HL-60 (cell line): ENCODE data around the gene SH3GL2.

Source experiments
- DNase-seq, 2 experiments: peaks; one replicate each; pipeline ENCODE4 v3.0.0-alpha.2; 2010 to 2020; ENCODE audit warnings: low read depth in 1 of 2, low spot score in 1 of 2
- H3K27ac ChIP-seq: fragments of 250-450 bp; sonication (Bioruptor Pico); replicated peaks from 2 replicates; pipeline ENCODE4 v1.5.1; 2020; ENCODE audit warnings: mild to moderate bottlenecking, moderate library complexity
- H3K27me3 ChIP-seq: fragments of 250-450 bp; sonication (Bioruptor Pico); 2 replicates; pipeline ENCODE4 v1.5.1; 2021; ENCODE audit warnings: mild to moderate bottlenecking, moderate library complexity; ENCODE audit not compliant: insufficient read depth, poor library complexity, severe bottlenecking
- H3K4me3 ChIP-seq: replicated peaks from 2 replicates; pipeline ENCODE4 v1.5.1; 2011; ENCODE audit warnings: mild to moderate bottlenecking, control low read depth, low read length; ENCODE audit not compliant: insufficient read depth
- CTCF ChIP-seq: IDR thresholded peaks from one replicate; pipeline ENCODE4 v1.5.1; 2011; ENCODE audit warnings: low read length, control low read depth, inconsistent platforms; ENCODE audit not compliant: insufficient read depth
- GABPA ChIP-seq: IDR thresholded peaks from 2 replicates; pipeline ENCODE4 v1.6.1; 2012; ENCODE audit warnings: low read depth
- POLR2AphosphoS5 ChIP-seq: IDR thresholded peaks from 2 replicates; pipeline ENCODE4 v1.6.1; 2012; ENCODE audit warnings: low read depth
- REST ChIP-seq: IDR thresholded peaks from 2 replicates; pipeline ENCODE4 v1.6.1; 2012; ENCODE audit warnings: low read depth; ENCODE audit not compliant: insufficient replicate concordance
- SPI1 ChIP-seq: IDR thresholded peaks from 2 replicates; pipeline ENCODE4 v1.6.1; 2012; ENCODE audit warnings: low read depth, mild to moderate bottlenecking, borderline replicate concordance

The SH3GL2 gene

GRCh38 chr9:17628624-17629023, 49.8 kb downstream of the SH3GL2 start:
- Histone ChIP-seq H3K27ac (no peak overlapping the region), H3K4me3 (no peak overlapping the region), H3K27me3 (no peaks in the 10 kb centered on the region)
- DNase-seq, result no peak
- TF ChIP-seq REST (no peak), SPI1 (no peak), GABPA (no peak), CTCF (no peak), POLR2AphosphoS5 (no peak)

GRCh38 chr9:17630531-17630949, 51.7 kb downstream of the SH3GL2 start:
- DNase-seq, result no peak
- Histone ChIP-seq H3K27me3 (no peaks in the 10 kb centered on the region), H3K4me3 (no peak overlapping the region), H3K27ac (no peak overlapping the region)
- TF ChIP-seq GABPA (no peak), SPI1 (no peak), POLR2AphosphoS5 (no peak), REST (no peak)

GRCh38 chr9:17631396-17631795, 52.5 kb downstream of the SH3GL2 start:
- no peak for DNase-seq
- H3K4me3 ChIP-seq, result no peak overlapping the region
- no peaks in the 10 kb centered on the region for H3K27me3 ChIP-seq
- TF ChIP-seq POLR2AphosphoS5 (no peak), GABPA (no peak), SPI1 (no peak), REST (no peak), CTCF (no peak)
- H3K27ac ChIP-seq, result no peak overlapping the region
